ENCODE data around the gene FN3KRP.
"Not testable (repeated sequence)": the region's sequence is repeated elsewhere in the genome, so short reads cannot be mapped to it uniquely, and the experiment has no call there.

Gene FN3KRP

DNA sequence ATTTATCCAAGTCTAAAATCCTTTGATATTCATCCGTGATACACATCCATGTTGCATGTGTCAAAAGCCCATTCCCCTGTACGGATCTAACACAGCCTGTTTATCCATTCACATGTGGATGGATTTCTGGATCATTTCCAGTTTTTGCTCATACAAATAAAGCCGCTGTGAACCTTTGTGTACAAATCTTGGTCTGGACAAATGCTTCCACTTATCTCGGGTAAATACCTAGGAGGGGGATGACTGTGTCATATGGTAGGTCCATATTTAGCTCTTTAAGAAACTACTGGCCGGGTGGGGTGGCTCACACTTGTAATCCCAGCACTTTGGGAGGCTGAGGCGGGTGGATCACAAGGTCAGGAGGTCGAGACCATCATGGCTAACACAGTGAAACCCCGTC, 29.0 kb downstream of the FN3KRP start:
- no peak for DNase-seq

DNA sequence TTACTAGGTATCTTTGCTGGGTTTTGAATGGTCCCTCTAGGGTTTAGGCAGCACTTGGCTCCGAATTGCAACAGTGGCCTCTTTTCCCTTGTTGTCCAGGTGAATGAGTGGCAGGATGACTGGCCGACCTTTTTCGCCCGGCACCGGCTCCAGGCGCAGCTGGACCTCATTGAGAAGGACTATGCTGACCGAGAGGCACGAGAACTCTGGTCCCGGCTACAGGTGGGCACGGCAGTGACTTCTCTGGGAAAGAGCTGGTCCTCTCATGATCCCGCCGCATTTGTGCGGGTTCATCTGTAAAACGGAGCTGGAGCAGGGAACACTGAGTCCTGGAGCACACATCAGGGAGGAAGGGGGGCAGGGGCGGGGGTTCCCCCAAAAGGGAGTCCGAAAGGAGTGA, 32.2 kb downstream of the FN3KRP start:
- no peak for DNase-seq

DNA sequence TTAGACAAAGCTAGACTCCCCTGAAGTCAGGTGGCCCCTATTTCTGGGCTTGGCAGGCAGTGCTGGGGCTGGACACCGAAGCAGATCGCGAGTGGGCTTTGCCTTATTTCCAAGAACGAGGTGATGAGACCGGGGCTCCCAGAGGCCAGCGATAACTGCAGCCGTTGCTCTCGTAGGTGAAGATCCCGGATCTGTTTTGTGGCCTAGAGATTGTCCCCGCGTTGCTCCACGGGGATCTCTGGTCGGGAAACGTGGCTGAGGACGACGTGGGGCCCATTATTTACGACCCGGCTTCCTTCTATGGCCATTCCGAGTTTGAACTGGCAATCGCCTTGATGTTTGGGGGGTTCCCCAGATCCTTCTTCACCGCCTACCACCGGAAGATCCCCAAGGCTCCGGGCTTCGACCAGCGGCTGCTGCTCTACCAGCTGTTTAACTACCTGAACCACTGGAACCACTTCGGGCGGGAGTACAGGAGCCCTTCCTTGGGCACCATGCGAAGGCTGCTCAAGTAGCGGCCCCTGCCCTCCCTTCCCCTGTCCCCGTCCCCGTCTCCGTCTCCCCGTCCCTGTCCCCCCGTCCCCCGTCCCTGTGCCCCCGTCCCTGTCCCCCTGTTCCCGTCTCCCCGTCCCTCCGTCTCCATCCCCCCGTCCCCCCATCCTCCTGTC, 33.9 kb downstream of the FN3KRP start:
- no peak for DNase-seq

DNA sequence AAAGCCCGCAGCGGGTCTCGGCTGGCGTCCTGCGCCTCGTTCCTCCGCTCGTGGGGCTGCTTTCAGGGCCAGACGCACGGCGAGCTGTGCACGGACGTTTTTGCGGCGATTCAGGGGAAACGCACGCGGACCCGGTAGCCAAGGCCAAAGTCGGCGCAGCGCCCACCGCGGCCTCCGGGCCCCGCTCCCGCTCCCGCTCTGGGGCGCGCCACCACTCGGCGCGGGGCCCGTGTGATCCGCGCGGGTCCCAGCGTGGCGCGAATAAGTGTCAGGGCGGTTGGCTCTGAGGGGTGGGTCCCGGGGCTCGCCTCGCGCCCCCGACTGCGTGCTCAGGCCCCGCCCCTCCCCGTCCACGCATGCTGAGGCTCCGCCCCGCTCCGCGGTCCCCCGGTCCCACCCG, 34.7 kb downstream of the FN3KRP start:
- DNase-seq = no peak

DNA sequence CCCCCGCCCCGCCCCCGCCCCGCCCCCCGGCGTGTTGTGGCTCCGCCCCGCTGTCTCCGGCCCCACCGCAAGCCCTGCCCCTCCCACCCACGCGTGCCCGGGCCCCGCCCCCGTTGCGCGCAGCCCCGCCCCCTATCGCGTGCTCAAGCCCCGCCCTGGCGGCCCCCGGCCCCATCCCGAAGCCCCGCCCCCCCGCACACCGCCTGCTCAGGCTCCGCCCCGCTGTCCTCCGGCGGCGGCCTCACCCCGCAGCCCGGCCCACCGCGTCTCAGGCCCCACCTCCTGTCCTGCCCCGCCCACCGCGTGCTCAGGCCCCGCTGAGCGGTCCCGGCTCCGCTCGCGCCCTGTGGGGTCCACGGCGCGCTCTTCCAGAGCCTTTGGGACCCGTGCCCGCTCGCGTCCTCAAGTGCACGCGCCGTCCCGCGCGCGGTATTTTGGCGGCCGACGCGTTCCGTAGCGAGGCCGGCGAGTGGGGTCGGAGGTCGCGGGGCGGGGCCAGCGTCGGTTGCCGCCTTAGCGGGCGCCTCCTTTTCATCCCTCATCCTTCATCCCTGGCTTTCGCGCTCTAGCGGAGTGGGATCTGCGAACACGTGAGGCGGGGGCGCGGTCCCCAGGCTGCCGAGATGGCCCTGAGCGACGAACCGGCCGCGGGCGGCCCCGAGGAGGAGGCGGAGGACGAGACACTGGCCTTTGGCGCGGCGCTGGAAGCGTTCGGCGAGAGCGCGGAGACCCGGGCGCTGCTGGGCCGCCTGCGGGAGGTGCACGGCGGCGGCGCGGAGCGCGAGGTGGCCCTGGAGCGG, 35.3 kb downstream of the FN3KRP start, which contains the start of gene TBCD:
Gene TBCD, plus strand, starts transcription at position 495 of the 800 bp plus-strand sequence. Its CDS starts 129 bp downstream, at position 624.
- peak; percentile 75 for DNase-seq

DNA sequence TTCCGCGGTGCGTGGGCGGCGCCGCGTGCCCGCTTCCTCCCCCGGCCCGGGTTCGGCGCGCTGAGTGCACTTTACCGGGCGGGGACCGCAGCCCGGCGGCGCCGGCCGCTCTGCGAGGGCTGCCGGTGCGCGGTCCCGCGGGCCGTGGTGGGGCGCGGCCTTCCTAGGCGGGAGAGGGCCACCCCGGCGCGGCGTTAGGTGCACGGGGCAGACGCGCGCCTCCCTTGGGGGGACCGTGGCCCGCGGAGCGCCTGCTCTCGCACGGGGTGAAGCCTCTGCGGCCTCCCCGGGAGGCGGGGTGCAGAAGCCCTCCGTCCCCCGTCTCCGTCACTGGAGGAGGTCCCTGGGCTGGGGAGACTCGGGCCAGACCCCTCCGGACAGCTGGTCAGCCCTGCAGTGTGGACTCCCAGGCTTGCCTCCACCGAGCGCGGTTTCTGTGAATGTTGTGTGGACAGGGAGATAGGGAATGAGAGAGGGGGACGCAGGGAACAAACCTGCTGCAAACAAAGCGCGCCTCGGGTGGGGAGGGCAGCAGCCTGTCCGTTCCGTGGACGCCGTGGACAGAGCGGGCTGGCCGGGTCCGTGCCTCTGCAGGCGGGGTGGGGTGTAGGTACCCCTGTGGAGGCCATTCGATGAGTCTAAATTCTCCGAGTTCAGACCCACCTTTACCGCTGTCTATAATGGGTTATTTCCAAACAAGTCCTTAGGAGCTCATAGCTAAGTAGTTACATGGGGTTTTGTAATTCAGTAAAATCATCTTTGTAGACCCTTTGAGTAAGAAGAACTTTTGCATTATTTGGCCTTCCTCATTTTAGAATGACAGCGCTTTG, 36.1 kb downstream of the FN3KRP start:
- no peak for DNase-seq

DNA sequence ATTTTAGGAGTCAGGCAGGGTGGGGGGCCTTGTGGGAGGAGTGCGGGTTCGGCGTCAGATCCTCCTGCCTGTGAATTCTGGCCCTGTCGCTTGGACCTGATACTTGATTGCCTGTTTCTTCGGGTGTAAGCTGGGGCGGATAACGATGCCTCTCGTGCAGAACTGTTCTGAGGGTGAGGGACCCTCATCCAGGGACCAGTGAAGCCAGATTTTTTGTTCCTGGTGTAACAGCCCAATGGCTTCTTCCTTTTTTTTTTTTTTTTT, 36.6 kb downstream of the FN3KRP start:
- no peak for DNase-seq

DNA sequence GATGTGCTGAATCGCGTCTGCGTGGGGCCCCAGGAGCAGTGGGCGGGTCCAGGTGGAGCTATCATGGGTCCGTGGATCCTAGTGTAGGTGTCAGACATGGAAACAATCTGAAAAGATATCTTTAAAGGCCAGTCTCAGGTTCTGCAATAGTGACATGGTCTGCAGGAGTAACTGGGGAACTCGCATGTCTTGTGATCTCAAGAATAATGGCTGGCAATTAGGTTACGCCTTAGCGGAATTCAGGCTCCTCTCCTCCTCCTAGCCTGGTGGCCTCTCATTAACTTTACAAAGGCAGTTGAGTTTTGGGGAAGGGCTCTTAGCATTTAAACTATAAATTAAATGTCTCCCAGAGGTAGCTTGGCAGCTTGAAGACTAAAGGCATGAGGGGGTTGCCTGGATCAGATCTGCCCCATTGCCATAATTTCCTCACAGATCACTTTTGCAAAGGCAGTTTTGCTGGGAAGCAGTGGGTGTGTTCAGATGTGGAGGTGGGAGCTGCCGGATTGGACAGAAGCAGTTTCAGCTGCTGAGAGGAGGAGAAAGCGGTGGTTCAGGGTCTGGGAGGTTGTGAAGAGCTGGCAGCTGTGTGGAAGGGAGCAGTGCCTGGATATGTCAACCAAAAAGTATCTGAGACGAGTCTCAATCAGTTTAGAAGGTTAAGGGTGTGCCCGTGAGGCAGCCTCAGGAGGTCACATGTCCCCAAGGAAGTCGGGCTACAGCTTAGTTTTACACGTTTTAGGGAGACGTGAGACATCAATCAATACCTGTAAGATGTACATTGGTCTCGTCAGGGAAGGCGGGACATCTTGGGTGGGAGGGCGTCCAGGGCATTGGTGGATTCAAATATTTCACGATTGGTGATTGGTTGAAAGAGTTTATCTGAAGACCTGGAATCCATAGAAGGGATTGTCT, 38.0 kb downstream of the FN3KRP start:
- no peak for DNase-seq

DNA sequence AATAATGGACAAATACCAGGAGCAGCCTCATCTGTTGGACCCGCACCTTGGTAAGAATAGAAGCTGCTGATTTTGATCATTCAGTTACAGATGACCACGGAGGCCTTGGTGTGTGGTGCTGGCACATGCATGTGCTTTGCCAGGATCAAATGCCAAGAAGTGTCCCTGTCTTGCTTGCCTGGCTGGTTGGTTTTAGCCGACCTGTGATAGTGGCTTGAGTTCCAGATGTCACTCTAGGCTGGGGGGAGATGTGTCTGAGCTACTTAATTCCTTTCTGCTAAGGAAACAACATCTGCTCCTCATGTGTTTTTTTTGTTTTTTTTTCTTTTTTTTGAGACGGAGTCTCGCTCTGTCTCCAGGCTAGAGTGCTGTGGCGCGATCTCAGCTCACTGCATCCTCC, 39.7 kb downstream of the FN3KRP start:
- DNase-seq = no peak

DNA sequence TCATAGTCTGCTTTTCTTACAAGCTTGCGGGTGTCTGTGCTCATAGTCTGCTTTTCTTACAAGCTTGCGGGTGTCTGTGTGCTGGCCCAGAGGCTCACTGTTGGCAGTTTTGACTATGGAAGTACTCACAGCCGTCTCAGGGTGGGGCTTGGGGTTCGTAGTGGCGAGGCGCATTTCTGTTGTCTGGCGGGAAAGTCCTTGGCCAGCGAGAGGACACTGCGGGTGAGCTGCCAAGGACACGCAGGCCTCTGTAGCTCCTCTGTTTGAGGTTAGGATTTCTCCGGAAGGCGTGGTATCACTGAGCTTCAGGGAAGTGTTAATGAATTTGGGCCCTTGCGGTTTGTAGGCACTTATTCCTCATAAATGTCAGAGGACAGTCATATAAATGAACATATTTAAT, 48.9 kb downstream of the FN3KRP start:
- no peak for DNase-seq

DNA sequence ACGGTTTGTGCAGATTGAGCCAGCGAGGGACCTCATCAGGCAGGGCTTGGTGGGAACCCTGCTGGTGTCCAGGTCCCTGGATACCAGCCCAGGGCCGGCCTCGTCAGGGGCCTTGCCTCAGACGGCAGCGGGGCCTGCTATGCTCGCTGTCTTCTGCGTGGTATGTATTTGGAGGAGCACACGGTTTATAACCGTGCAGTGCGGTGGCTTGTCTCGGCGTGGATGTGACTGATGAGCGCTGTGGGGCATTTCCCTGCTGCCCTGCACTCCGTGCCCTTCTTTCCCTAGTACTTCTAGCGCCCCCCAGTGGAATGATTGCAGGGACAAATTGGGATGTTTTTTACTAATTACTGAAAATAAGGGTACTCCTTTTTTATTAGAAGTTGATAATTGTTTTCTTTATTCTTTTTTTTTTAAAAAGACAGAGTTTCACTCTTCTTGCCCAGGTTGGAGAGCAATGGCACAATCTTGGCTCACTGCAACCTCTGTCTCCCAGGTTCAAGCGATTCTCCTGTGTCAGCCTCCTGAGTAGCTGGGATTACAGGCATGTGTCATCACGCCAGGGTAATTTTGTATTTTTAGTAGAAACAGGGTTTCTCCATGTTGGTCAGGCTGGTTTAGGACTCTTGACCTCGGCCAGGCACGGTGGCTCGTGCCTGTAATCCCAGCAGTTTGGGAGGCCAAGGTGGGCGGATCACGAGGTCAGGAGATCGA, 50.7 kb downstream of the FN3KRP start:
- peak; percentile 40 for DNase-seq

DNA sequence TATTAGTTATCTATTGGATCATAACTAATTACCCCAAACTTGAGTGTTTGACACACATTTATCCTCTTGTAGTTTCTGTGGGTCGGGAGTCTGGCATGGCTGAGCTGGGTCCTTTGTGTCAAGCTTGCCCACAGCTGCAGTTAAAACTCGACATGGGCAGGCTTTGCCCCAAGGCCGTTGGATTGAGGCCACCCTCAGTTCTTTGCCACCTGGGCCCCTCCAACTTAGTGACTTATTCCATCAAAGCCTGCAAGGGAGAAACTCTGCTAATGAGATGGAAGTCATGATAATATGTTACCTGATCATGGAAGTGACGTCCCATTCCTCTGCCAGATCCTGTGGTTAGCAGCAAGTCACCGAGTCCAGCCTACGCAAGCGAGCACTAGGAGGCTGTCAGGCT, 52.5 kb downstream of the FN3KRP start:
- no peak for DNase-seq

DNA sequence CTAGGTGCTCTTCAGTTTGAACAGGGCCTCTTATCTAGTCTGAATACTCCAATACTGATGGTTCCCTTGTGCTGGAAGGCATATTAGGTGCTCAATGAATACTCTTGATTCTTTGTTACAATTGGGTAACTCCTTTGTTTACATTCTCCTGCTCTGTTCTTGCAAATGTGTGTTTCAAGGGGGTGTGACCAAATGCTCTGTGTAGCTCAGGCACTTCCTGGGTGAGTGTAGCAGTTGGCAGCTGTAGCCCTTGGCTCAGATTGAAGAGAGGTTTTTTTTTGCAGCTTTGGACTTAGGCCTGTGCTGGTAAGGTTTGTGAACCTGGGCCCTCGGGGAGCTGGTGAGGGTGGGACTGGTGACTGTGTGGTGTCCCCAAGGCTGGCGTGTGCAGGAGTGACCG, 55.5 kb downstream of the FN3KRP start:
- no peak for DNase-seq

DNA sequence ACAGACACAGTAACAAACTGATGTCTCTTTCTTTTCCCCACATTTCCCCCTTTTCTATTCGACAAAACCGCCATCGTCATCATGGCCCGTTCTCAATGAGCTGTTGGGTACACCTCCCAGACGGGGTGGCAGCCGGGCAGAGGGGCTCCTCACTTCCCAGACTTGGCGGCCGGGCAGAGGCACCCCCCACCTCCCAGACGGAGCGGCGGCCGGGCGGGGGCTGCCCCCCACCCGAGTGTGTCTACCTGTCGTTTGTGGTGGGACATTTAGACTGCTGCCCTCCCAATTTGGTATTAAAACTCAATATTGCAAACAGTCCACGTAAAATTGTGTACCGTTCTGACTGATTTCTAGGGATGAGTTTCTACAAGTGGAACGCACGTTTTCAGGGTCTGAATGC, 58.0 kb downstream of the FN3KRP start:
- DNase-seq = not testable (repeated sequence)

DNA sequence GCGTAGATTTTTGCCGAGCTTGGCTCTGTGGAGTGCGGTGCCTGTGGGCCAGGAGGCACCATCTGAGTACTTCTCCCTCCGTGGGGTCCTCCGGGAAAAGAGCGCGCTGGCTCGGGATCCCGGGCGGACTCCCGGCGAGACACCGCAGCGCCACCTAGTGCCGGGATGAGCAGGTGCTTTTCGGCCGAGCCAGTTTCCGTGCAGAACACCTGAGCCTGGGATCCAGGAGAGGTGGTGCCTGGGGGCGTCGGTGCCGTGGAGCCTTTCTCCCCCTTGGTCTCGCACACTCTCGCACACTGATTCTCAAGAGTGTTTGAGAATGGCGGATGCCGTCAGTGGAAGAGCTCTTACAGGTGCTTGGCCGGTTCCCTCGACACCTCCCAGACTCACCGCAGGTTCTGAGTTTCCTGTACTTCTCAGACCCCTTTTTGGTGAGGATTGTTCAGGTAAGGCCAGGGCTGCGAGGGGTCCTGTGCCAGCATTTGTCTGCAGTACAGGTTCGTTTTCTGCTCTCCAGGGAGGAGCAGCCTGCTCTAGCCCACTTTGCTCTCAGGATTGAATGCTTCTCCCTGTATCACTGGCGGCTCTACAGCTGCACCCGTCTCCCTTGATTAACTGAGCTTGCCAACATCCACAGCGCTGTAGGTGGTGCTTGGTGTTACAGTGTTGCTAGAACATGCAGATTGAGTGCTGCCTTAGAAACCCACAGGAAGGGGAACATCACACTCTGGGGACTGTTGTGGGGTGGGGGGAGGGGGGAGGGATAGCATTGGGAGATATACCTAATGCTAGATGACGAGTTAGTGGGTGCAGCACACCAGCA, 58.7 kb downstream of the FN3KRP start:
- no peak for DNase-seq

DNA sequence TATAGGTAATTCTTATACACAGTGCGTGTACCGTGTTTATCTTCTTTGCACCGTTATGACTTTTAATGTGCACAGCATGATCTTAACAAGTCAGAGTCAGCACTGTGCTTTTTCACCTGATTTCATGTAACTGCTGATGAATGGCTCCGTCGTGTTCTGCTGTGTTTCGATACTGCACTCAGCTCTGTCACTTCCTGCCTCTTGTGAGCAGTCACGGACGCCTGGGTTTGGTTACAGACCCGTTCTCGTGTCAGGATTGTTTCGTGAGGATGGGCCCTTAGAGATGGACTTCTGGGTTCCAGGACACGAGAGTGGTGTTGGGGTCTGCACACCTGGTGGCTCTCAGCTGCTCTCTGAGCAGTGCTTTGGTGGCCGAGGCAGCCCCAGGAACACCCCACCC, 59.9 kb downstream of the FN3KRP start:
- DNase-seq = no peak
